Measurements from ENCODE around the gene TFAP2E.

The TFAP2E gene

GRCh38 chr1:35560256-35561225 is 12.6 kb upstream of the TFAP2E start:
- peak overlapping the region; percentile 23 for H3K4me3 ChIP-seq (ENCODE audit: low read length)
- no peak for DNase-seq (ENCODE audit: low read depth)
- TF ChIP-seq CTCF (IDR thresholded peaks at IDR 0.05; ENCODE audit: insufficient read depth, low read depth, low read length, missing control alignments): no peak

- H3K4me3 ChIP-seq (ENCODE audit: low read length): peak overlapping the region; percentile 23
- DNase-seq (ENCODE audit: low read depth): no peak
- no peak for TF ChIP-seq CTCF (IDR thresholded peaks at IDR 0.05; ENCODE audit: insufficient read depth, low read depth, low read length, missing control alignments)
Measured at GRCh38 chr1:35561297-35561971, 11.7 kb upstream of the TFAP2E start.

GRCh38 chr1:35561972-35562680 is 11.0 kb upstream of the TFAP2E start:
- no peak overlapping the region for H3K4me3 ChIP-seq (ENCODE audit: low read length)
- no peak for TF ChIP-seq CTCF (IDR thresholded peaks at IDR 0.05; ENCODE audit: insufficient read depth, low read depth, low read length, missing control alignments)
- DNase-seq (ENCODE audit: low read depth): no peak

- H3K4me3 ChIP-seq (ENCODE audit: low read length): no peak overlapping the region
Measured at GRCh38 chr1:35563166-35563565, 9.9 kb upstream of the TFAP2E start.

GRCh38 chr1:35564037-35564883 is 8.9 kb upstream of the TFAP2E start:
- TF ChIP-seq CTCF (IDR thresholded peaks at IDR 0.05; ENCODE audit: insufficient read depth, low read depth, low read length, missing control alignments): peak; percentile 91
- peak; percentile 88 for DNase-seq (ENCODE audit: low read depth)
- H3K4me3 ChIP-seq (ENCODE audit: low read length): no peak overlapping the region

More at GRCh38 chr1:35563166-35563565, 9.9 kb upstream of the TFAP2E start:
- DNase-seq (ENCODE audit: low read depth): no peak
- TF ChIP-seq CTCF (IDR thresholded peaks at IDR 0.05; ENCODE audit: insufficient read depth, low read depth, low read length, missing control alignments): no peak
